Activated CD8-positive, alpha-beta T cell treated with anti-CD3 and anti-CD28 coated beads, Interleukin-2, amount 10 ng/mL, durations not matched to agents 7 days and 5 days (primary cell): Measurements from ENCODE around the gene PSMB8. TPM values are rescaled to one million over a fixed set of nuclear protein-coding genes. Genes with fewer than 3 reads are reported as not detected.
A peak's percentile ranks its signal among the peaks of the same experiment; 100 is the strongest.
"Not testable (repeated sequence)": the region's sequence is repeated elsewhere in the genome, so short reads cannot be mapped to it uniquely, and the experiment has no call there.

ENCODE experiments used
- ATAC-seq: fragments of 150-1000 bp; cut with Tn5 transposase; one replicate; pipeline ENCODE4 v1.10.0; 2021; ENCODE audit warnings: moderate library complexity
- CTCF ChIA-PET: fragments of 350-600 bp; sonication (Branson Sonifier 250); formaldehyde crosslinking; loops from one replicate; lab custom pipeline; 2021; ENCODE audit warnings: antibody characterized with exemption; lab: Charles Lee
- POLR2A ChIA-PET: fragments of 350-600 bp; sonication (Branson Sonifier 250); formaldehyde crosslinking; loops from one replicate; lab custom pipeline; 2021; ENCODE audit warnings: antibody characterized with exemption; lab: Charles Lee
- DNase-seq: peaks from one replicate; pipeline ENCODE4 v3.0.0-alpha.2; 2020
- H3K27ac Mint-ChIP-seq: one replicate; pipeline ENCODE4 v1.8.0; 2021; ENCODE audit warnings: mild to moderate bottlenecking, mixed read lengths
- H3K27me3 Mint-ChIP-seq: one replicate; pipeline ENCODE4 v1.8.0; 2021; ENCODE audit warnings: low read depth, mixed read lengths
- H3K36me3 Mint-ChIP-seq: one replicate; pipeline ENCODE4 v1.8.0; 2021; ENCODE audit warnings: low read depth, mixed read lengths
- H3K4me1 Mint-ChIP-seq: one replicate; pipeline ENCODE4 v1.8.0; 2021; ENCODE audit warnings: low read depth, mixed read lengths
- H3K4me3 Mint-ChIP-seq: one replicate; pipeline ENCODE4 v1.8.0; 2021; ENCODE audit warnings: mild to moderate bottlenecking, mixed read lengths
- H3K9me3 Mint-ChIP-seq: one replicate; pipeline ENCODE4 v1.8.0; 2022; ENCODE audit warnings: mixed read lengths; ENCODE audit not compliant: insufficient read depth
- total RNA-seq, 2 experiments: library from RNA; stranded (reverse); gene quantifications; one replicate each; pipeline ENCODE4 v1.2.3, GENCODE V29; 2021

The PSMB8 gene
- total RNA-seq, 2 experiments from 2014 or later: 385 to 397 TPM

- DNase-seq (no peak), ATAC-seq (no peak)
- Mint-ChIP-seq H3K9me3 (no peaks in the 10 kb centered on the region), H3K36me3 (peaks cover 8% of the 10 kb centered on the region), H3K27ac (no peak overlapping the region), H3K4me1 (no peaks in the 10 kb centered on the region), H3K4me3 (no peak overlapping the region), H3K27me3 (no peaks in the 10 kb centered on the region)
- POLR2A ChIA-PET: no interaction called here
- CTCF ChIA-PET: interaction anchor here (1.5 to 8.0 kb wide), 4 partner anchors 11 to 74 kb away, joined by 3 to 57 read pairs (median 17); partner anchors contain the start of gene HLA-DMA
Measured at GRCh38 chr6:32879691-32880090, 35.8 kb upstream of the PSMB8 start.

GRCh38 chr6:32876603-32877002, 32.8 kb upstream of the PSMB8 start:
- no peak for DNase-seq

GRCh38 chr6:32873947-32874346, 30.1 kb upstream of the PSMB8 start:
- peaks cover 10% of the 10 kb centered on the region for H3K36me3 Mint-ChIP-seq
- DNase-seq, H3K27ac Mint-ChIP-seq, POLR2A ChIA-PET, H3K27me3 Mint-ChIP-seq, H3K4me3 Mint-ChIP-seq, H3K4me1 Mint-ChIP-seq, H3K9me3 Mint-ChIP-seq, ATAC-seq: not testable (repeated sequence)
- CTCF ChIA-PET: interaction anchor here (1.5 to 4.5 kb wide), 3 partner anchors 35 to 111 kb away, joined by 3 to 28 read pairs (median 17); partner anchors contain the start of gene TAP2

More at GRCh38 chr6:32876603-32877002, 32.8 kb upstream of the PSMB8 start:
- Mint-ChIP-seq H3K4me1 (no peaks in the 10 kb centered on the region), H3K4me3 (no peak overlapping the region), H3K9me3 (no peaks in the 10 kb centered on the region), H3K27ac (no peak overlapping the region), H3K36me3 (peaks cover 13% of the 10 kb centered on the region), H3K27me3 (peaks cover 3% of the 10 kb centered on the region)
- ATAC-seq: no peak
- ChIA-PET CTCF (interaction anchor here (1.1 to 8.0 kb wide), 7 partner anchors 8 to 108 kb away, joined by 4 to 57 read pairs (median 6); partner anchors contain the start of genes HLA-DMA and TAP2), POLR2A (interaction anchor here (1.0 kb wide), 1 partner anchor 95 kb away, joined by 4 read pairs; no protein-coding TSS in a partner anchor)

GRCh38 chr6:32868257-32868788, 24.5 kb upstream of the PSMB8 start:
- Mint-ChIP-seq H3K27ac (no peak overlapping the region), H3K27me3 (peaks cover 3% of the 10 kb centered on the region), H3K4me1 (peaks cover 35% of the 10 kb centered on the region), H3K4me3 (no peak overlapping the region), H3K36me3 (peaks cover 15% of the 10 kb centered on the region), H3K9me3 (no peaks in the 10 kb centered on the region)
- CTCF ChIA-PET: interaction anchor here (0.7 to 10.6 kb wide), 69 partner anchors 9 to 622 kb away, joined by 3 to 512 read pairs (median 5); partner anchors contain the start of genes HLA-DMA, HLA-DPB1, HLA-DRA and PSMB8
- POLR2A ChIA-PET: interaction anchor here (0.9 to 10.3 kb wide), 8 partner anchors 10 to 686 kb away, joined by 3 to 240 read pairs (median 6); partner anchors contain the start of genes HLA-DMA, PSMB8, PSMB9 and TAP1
- DNase-seq: peak; percentile 93
- ATAC-seq: peak; percentile 77

- ATAC-seq (peak; percentile 32), DNase-seq (no peak)
- H3K9me3 Mint-ChIP-seq: no peaks in the 10 kb centered on the region
- peaks cover 3% of the 10 kb centered on the region for H3K27me3 Mint-ChIP-seq
- H3K36me3 Mint-ChIP-seq: peaks cover 19% of the 10 kb centered on the region
- POLR2A ChIA-PET: interaction anchor here (0.9 to 10.3 kb wide), 9 partner anchors 10 to 685 kb away, joined by 3 to 240 read pairs (median 5); partner anchors contain the start of genes HLA-DMA, PSMB8, PSMB9 and TAP1
- peaks cover 35% of the 10 kb centered on the region for H3K4me1 Mint-ChIP-seq
- peak overlapping the region; percentile 54 for H3K4me3 Mint-ChIP-seq
- CTCF ChIA-PET: interaction anchor here (0.7 to 10.6 kb wide), 68 partner anchors 10 to 622 kb away, joined by 3 to 512 read pairs (median 6); partner anchors contain the start of genes HLA-DMA, HLA-DPB1, HLA-DRA and PSMB8
- peak overlapping the region; percentile 92 for H3K27ac Mint-ChIP-seq
Measured at GRCh38 chr6:32867554-32868256, 23.9 kb upstream of the PSMB8 start.

- POLR2A ChIA-PET: interaction anchor here (0.8 to 10.3 kb wide), 7 partner anchors 9 to 1003 kb away, joined by 3 to 240 read pairs (median 4); partner anchors contain the start of genes PSMB8, PSMB9, TAP1 and TAP2
- H3K27me3 Mint-ChIP-seq: peaks cover 3% of the 10 kb centered on the region
- peaks cover 19% of the 10 kb centered on the region for H3K36me3 Mint-ChIP-seq
- H3K9me3 Mint-ChIP-seq: no peaks in the 10 kb centered on the region
- peak overlapping the region; percentile 92 for H3K27ac Mint-ChIP-seq
- H3K4me3 Mint-ChIP-seq: peak overlapping the region; percentile 54
- CTCF ChIA-PET: interaction anchor here (0.8 to 10.6 kb wide), 29 partner anchors 10 to 621 kb away, joined by 3 to 512 read pairs (median 12); partner anchors contain the start of genes HLA-DMA, HLA-DRA, PSMB8 and PSMB9
- DNase-seq (no peak), ATAC-seq (peak; percentile 76)
- H3K4me1 Mint-ChIP-seq: peaks cover 35% of the 10 kb centered on the region
Measured at GRCh38 chr6:32867022-32867477, 23.2 kb upstream of the PSMB8 start.

- ATAC-seq: no peak
- Mint-ChIP-seq H3K9me3 (no peaks in the 10 kb centered on the region), H3K4me3 (no peak overlapping the region), H3K27me3 (peaks cover 3% of the 10 kb centered on the region), H3K4me1 (peaks cover 35% of the 10 kb centered on the region), H3K36me3 (peaks cover 29% of the 10 kb centered on the region), H3K27ac (peak overlapping the region; percentile 66)
- no peak for DNase-seq
- ChIA-PET POLR2A (interaction anchor here (1.0 to 10.3 kb wide), 3 partner anchors 11 to 106 kb away, joined by 3 to 240 read pairs (median 82); partner anchors contain the start of genes PSMB8, PSMB9, TAP1 and TAP2), CTCF (interaction anchor here (0.5 to 10.6 kb wide), 3 partner anchors 9 to 40 kb away, joined by 3 to 512 read pairs (median 236); partner anchors contain the start of genes PSMB8, PSMB9, TAP1 and TAP2)
Measured at GRCh38 chr6:32865724-32866443, 22.0 kb upstream of the PSMB8 start.

GRCh38 chr6:32862725-32863124, 18.9 kb upstream of the PSMB8 start:
- no peaks in the 10 kb centered on the region for H3K9me3 Mint-ChIP-seq
- H3K4me1 Mint-ChIP-seq: peaks cover 54% of the 10 kb centered on the region
- no peaks in the 10 kb centered on the region for H3K27me3 Mint-ChIP-seq
- no peak overlapping the region for H3K27ac Mint-ChIP-seq
- H3K36me3 Mint-ChIP-seq: peaks cover 51% of the 10 kb centered on the region
- POLR2A ChIA-PET: interaction anchor here (1.3 to 10.3 kb wide), 3 partner anchors 9 to 109 kb away, joined by 5 to 240 read pairs (median 12); partner anchors contain the start of genes PSMB8, PSMB9, TAP1 and TAP2
- no peak for DNase-seq
- no peak for ATAC-seq
- CTCF ChIA-PET: interaction anchor here (1.6 to 10.6 kb wide), 3 partner anchors 6 to 122 kb away, joined by 5 to 512 read pairs (median 236); partner anchors contain the start of genes PSMB8, PSMB9, TAP1 and TAP2
- H3K4me3 Mint-ChIP-seq: no peak overlapping the region

GRCh38 chr6:32860674-32861073, 16.8 kb upstream of the PSMB8 start:
- peaks cover 69% of the 10 kb centered on the region for H3K36me3 Mint-ChIP-seq
- H3K4me1 Mint-ChIP-seq: peaks cover 51% of the 10 kb centered on the region
- ATAC-seq (no peak), DNase-seq (no peak)
- no peak overlapping the region for H3K4me3 Mint-ChIP-seq
- H3K9me3 Mint-ChIP-seq: no peaks in the 10 kb centered on the region
- ChIA-PET CTCF (interaction anchor here (8.0 to 9.6 kb wide), 2 partner anchors 7 to 21 kb away, joined by 236 to 400 read pairs; partner anchors contain the start of gene TAP2), POLR2A (interaction anchor here (9.1 kb wide), 1 partner anchor 19 kb away, joined by 812 read pairs; the partner anchor contains the start of genes PSMB8 and TAP2)
- H3K27ac Mint-ChIP-seq: no peak overlapping the region
- H3K27me3 Mint-ChIP-seq: no peaks in the 10 kb centered on the region

- H3K36me3 Mint-ChIP-seq: peaks cover 78% of the 10 kb centered on the region
- H3K27me3 Mint-ChIP-seq: no peaks in the 10 kb centered on the region
- H3K27ac Mint-ChIP-seq: peak overlapping the region; percentile 60
- H3K9me3 Mint-ChIP-seq: no peaks in the 10 kb centered on the region
- POLR2A ChIA-PET: interaction anchor here (0.7 to 9.1 kb wide), 5 partner anchors 10 to 126 kb away, joined by 3 to 812 read pairs (median 4); partner anchors contain the start of genes PSMB8 and TAP2
- no peak overlapping the region for H3K4me3 Mint-ChIP-seq
- peaks cover 48% of the 10 kb centered on the region for H3K4me1 Mint-ChIP-seq
- CTCF ChIA-PET: interaction anchor here (0.9 to 9.6 kb wide), 7 partner anchors 9 to 126 kb away, joined by 3 to 400 read pairs (median 6); partner anchors contain the start of genes BRD2 and TAP2
- ATAC-seq (no peak), DNase-seq (no peak)
Measured at GRCh38 chr6:32858194-32858593, 14.3 kb upstream of the PSMB8 start.
